ENCODE results near the gene NR2F2. TPM values are rescaled to one million over a fixed set of nuclear protein-coding genes. Genes with fewer than 3 reads are reported as not detected.

NR2F2 gene
- total RNA-seq = 10 to 100 TPM; 10.5 to 21.5 (median 18.9) TPM

GRCh38 chr15:96330450-96331143 is at the start of gene NR2F2:
Gene NR2F2, plus strand, starts transcription at chr15:96330700. Its CDS starts 1,406 bp downstream, at chr15:96332106.
- TF ChIP-seq CTCF (IDR thresholded peaks at IDR 0.05; ENCODE audit: low read depth) = no peak

- TF ChIP-seq CTCF (IDR thresholded peaks at IDR 0.05; ENCODE audit: low read depth) = no peak
Observed at GRCh38 chr15:96285305-96285704, 45.2 kb upstream of the NR2F2 start.

GRCh38 chr15:96285729-96286254 is 44.7 kb upstream of the NR2F2 start:
- no peak for TF ChIP-seq CTCF (IDR thresholded peaks at IDR 0.05; ENCODE audit: low read depth)

GRCh38 chr15:96290679-96291078 is 39.8 kb upstream of the NR2F2 start:
- TF ChIP-seq CTCF (IDR thresholded peaks at IDR 0.05; ENCODE audit: low read depth) = no peak

GRCh38 chr15:96292635-96293034 is 37.9 kb upstream of the NR2F2 start:
- TF ChIP-seq CTCF (IDR thresholded peaks at IDR 0.05; ENCODE audit: low read depth) = no peak

GRCh38 chr15:96293441-96293840 is 37.1 kb upstream of the NR2F2 start:
- TF ChIP-seq CTCF (IDR thresholded peaks at IDR 0.05; ENCODE audit: low read depth) = no peak

DNA sequence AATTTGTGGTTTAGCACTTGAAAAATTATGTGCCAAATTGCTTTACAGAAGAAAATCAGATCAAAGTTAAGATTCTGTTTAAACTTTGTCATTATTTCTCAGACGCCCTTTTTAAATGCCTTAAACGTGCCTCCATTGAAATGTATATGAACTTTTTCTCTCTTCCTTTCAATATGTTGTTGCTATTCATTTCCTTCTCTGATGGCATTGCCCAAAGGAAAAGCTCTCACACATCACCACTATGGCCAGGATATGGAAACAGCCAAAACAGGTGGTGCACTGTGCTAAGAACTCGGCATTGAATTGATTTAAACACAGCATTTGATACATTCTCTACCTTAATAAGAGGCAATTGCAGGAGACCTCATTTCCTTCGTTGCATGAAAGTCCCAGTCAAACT is 35.7 kb upstream of the NR2F2 start:
- TF ChIP-seq CTCF (IDR thresholded peaks at IDR 0.05; ENCODE audit: low read depth) = no peak

Data from subcutaneous adipose tissue (tissue), 4 donors.